ENCODE results near the gene HMHB1. TPM values are rescaled to one million over a fixed set of nuclear protein-coding genes. Genes with fewer than 3 reads are reported as not detected.

HMHB1 gene
- total and polyA plus RNA-seq, 2 experiments from 2014 or later, result not detected

DNA sequence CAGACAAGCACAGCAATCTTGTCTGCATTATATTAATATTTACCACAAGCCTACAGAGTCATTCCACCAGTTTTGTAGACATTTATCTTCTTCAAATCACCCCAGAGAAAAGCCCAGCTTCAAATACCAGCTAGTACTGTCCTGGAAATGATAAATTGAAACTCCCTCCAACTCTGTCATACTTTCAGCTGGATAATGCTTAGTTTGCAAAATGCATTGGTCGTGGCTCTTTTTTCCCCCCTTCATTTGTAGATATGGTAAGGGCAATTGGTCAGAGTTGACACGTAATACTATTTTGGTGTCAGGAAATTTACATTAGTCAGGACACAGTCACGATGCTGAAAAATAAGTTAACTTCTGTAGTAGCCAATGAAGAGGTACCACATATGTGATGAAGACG lies 21.2 kb downstream of the HMHB1 start:
- H3K9me2 ChIP-seq (ENCODE audit: insufficient read depth), result no peaks in the 10 kb centered on the region
- no peaks in the 10 kb centered on the region for H4K20me1 ChIP-seq (ENCODE audit: insufficient read depth)
- H3K4me3 ChIP-seq, result no peak overlapping the region
- no peaks in the 10 kb centered on the region for H3K79me2 ChIP-seq (ENCODE audit: insufficient read depth)
- no peak overlapping the region for H2AFZ ChIP-seq
- H3F3A ChIP-seq (ENCODE audit: insufficient read depth), result peaks cover 8% of the 10 kb centered on the region
- H3K4me1 ChIP-seq (ENCODE audit: insufficient read depth), result peaks cover 16% of the 10 kb centered on the region
- DNase-seq, result no peak
- no peak overlapping the region for H3K4me2 ChIP-seq (ENCODE audit: unreplicated experiment)
- H3K9me3 ChIP-seq (ENCODE audit: low read depth), result no peaks in the 10 kb centered on the region
- in situ Hi-C loops (cut with MboI), result no loop called here
- H3K36me3 ChIP-seq (ENCODE audit: low read depth), result no peaks in the 10 kb centered on the region
- TF ChIP-seq EZH2phosphoT487 (IDR thresholded peaks at IDR 0.05; ENCODE audit: insufficient read depth, low read depth), result no peak
- TF ChIP-seq EZH2 (IDR thresholded peaks at IDR 0.05; ENCODE audit: insufficient read depth, poor library complexity, severe bottlenecking), result no peak
- WGBS, 2 experiments (ENCODE audit: low coverage in 1 of 2, low lambda C conversion rate in 2 of 2, missing lambda C conversion rate in 2 of 2), result 93 to 96% methylated on average over 4 of the region's 4 CpGs
- no peaks in the 10 kb centered on the region for H3K27me3 ChIP-seq (replicated peaks; ENCODE audit: insufficient read depth)
- H3K27ac ChIP-seq, result no peak overlapping the region
- no peak overlapping the region for H3K9ac ChIP-seq

DNA sequence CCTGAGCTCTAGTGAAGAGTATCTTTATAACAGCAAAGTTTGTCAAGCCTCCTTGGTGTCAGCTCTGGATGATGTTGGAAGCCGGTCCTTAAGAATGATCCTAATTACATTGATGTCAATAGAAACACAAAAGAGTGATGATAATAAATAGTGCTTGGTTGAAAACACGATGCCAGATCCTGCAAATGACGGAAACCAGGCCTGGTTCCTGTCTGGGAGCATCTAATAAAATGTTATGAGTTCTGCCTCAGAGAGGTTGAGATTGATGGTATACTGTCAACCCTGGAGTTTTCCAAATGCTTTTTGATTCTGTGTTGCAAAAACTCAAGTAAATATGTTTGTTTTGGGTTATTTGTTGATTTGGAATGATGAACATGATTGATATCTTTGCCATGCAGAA lies 23.3 kb downstream of the HMHB1 start:
- Histone ChIP-seq H3K9ac (no peak overlapping the region), H3K4me2 (ENCODE audit: unreplicated experiment) (no peak overlapping the region), H3K4me3 (no peak overlapping the region), H3K9me3 (ENCODE audit: low read depth) (no peaks in the 10 kb centered on the region), H3F3A (ENCODE audit: insufficient read depth) (peaks cover 8% of the 10 kb centered on the region), H3K27me3 (replicated peaks; ENCODE audit: insufficient read depth) (no peaks in the 10 kb centered on the region), H3K9me2 (ENCODE audit: insufficient read depth) (no peaks in the 10 kb centered on the region), H3K27ac (no peak overlapping the region), H3K4me1 (ENCODE audit: insufficient read depth) (peaks cover 16% of the 10 kb centered on the region), H2AFZ (no peak overlapping the region), H3K36me3 (ENCODE audit: low read depth) (no peaks in the 10 kb centered on the region), H3K79me2 (ENCODE audit: insufficient read depth) (no peaks in the 10 kb centered on the region), H4K20me1 (ENCODE audit: insufficient read depth) (no peaks in the 10 kb centered on the region)
- WGBS, 2 experiments (ENCODE audit: low coverage in 1 of 2, low lambda C conversion rate in 2 of 2, missing lambda C conversion rate in 2 of 2), result 51 to 57% methylated on average over 3 of the region's 3 CpGs
- in situ Hi-C loops (cut with MboI), result no loop called here
- no peak for TF ChIP-seq EZH2phosphoT487 (IDR thresholded peaks at IDR 0.05; ENCODE audit: insufficient read depth, low read depth)
- TF ChIP-seq EZH2 (IDR thresholded peaks at IDR 0.05; ENCODE audit: insufficient read depth, poor library complexity, severe bottlenecking), result no peak
- no peak for DNase-seq

DNA sequence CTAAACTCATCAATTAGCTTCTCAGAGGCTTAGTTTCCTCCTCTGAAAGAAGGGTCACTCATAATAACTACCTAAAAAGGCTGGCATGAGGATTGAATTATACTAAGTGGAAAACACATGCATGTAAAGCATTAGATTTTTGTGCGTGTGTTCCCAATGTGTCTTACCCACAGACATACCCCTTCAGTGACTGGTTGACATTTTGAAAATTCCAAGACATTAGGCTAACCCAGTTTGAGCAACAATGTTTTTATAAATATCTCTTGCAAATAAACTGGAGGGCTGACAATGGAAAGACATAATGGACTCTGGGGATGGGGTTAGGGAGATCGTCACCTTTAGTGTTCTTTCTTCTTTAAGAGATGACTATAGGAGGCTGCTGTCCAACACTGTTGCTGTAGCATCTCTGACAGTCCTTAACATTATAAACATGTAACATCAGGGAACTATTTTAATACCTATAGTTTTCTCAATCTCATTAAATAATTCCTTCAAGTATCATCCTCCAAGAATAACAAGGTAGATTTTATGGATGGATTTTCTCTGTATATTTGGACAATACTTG lies 24.3 kb downstream of the HMHB1 start:
- Histone ChIP-seq H3K79me2 (ENCODE audit: insufficient read depth) (no peaks in the 10 kb centered on the region), H3K36me3 (ENCODE audit: low read depth) (no peaks in the 10 kb centered on the region), H3K9me2 (ENCODE audit: insufficient read depth) (no peaks in the 10 kb centered on the region), H3K9me3 (ENCODE audit: low read depth) (no peaks in the 10 kb centered on the region), H4K20me1 (ENCODE audit: insufficient read depth) (no peaks in the 10 kb centered on the region), H2AFZ (no peak overlapping the region), H3K4me1 (ENCODE audit: insufficient read depth) (peaks cover 16% of the 10 kb centered on the region), H3F3A (ENCODE audit: insufficient read depth) (peaks cover 8% of the 10 kb centered on the region), H3K9ac (no peak overlapping the region), H3K27ac (no peak overlapping the region), H3K4me2 (ENCODE audit: unreplicated experiment) (no peak overlapping the region), H3K4me3 (no peak overlapping the region), H3K27me3 (replicated peaks; ENCODE audit: insufficient read depth) (no peaks in the 10 kb centered on the region)
- no peak for TF ChIP-seq EZH2phosphoT487 (IDR thresholded peaks at IDR 0.05; ENCODE audit: insufficient read depth, low read depth)
- in situ Hi-C loops (cut with MboI), result no loop called here
- 72 to 76% methylated on average over 2 of the region's 2 CpGs for WGBS, 2 experiments (ENCODE audit: low coverage in 1 of 2, low lambda C conversion rate in 2 of 2, missing lambda C conversion rate in 2 of 2)
- DNase-seq, result peak; percentile 20

DNA sequence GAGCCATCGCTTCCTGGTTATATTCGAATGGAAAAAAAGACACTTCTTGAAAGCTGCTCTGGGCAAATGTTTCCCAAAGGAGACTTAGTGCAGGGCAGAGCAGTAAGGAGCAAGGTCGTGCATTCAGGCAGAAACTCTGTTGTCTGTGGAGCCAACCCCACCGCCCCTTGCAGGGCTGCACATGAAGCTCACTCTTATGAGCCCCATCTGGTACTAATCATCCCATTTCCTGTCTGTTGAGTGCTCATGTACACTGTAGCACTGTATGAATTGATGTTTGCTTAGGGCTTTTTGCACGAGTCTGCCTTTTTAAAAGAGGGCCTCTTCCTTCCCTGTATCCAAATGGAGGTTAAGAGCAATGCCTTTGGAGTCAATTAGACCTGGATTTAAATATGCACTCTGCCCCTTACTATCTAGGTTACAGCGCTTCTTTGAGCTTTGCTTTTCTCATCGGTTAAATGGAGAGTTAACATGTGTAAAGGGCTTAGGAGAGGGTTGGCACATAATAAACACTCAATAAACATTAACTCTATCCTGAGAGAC lies 25.4 kb downstream of the HMHB1 start:
- Histone ChIP-seq H4K20me1 (ENCODE audit: insufficient read depth) (no peaks in the 10 kb centered on the region), H3K36me3 (ENCODE audit: low read depth) (no peaks in the 10 kb centered on the region), H3K79me2 (ENCODE audit: insufficient read depth) (no peaks in the 10 kb centered on the region), H3K9me3 (ENCODE audit: low read depth) (no peaks in the 10 kb centered on the region), H3K4me1 (ENCODE audit: insufficient read depth) (peaks cover 16% of the 10 kb centered on the region), H3K4me3 (peak overlapping the region; percentile 3; the same call in 1 of the 2 replicates), H3K27ac (no peak overlapping the region), H3K9ac (no peak overlapping the region), H3K4me2 (ENCODE audit: unreplicated experiment) (peak overlapping the region; percentile 55), H2AFZ (peak overlapping the region; percentile 65), H3K27me3 (replicated peaks; ENCODE audit: insufficient read depth) (no peaks in the 10 kb centered on the region), H3F3A (ENCODE audit: insufficient read depth) (peaks cover 8% of the 10 kb centered on the region), H3K9me2 (ENCODE audit: insufficient read depth) (no peaks in the 10 kb centered on the region)
- peak; percentile 65 for DNase-seq
- 25% methylated on average over 7 of the region's 7 CpGs for WGBS, 2 experiments (ENCODE audit: low coverage in 1 of 2, low lambda C conversion rate in 2 of 2, missing lambda C conversion rate in 2 of 2)
- TF ChIP-seq EZH2 (IDR thresholded peaks at IDR 0.05; ENCODE audit: insufficient read depth, poor library complexity, severe bottlenecking) (no peak), EZH2phosphoT487 (IDR thresholded peaks at IDR 0.05; ENCODE audit: insufficient read depth, low read depth) (no peak)
- in situ Hi-C loops (cut with MboI), result no loop called here

DNA sequence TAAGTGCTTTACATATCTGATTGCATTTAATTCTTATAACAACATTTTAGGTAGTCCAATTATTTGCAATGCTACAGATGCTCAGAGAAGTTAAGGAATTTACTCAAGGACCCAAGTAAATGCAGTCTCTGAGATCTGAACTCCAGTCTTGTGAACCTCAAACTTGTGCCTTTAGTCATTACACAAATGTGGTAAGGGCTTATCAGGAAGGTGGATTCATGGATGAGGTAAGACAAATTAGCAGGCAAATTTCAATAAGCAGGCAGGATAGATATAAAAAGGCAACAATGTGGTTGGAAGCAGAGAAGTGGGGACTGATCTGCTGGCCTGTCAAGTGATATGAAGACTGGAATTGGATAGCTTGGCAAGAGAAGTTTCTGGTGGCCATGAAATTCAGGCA lies 29.5 kb downstream of the HMHB1 start:
- Histone ChIP-seq H3K4me1 (ENCODE audit: insufficient read depth) (peaks cover 23% of the 10 kb centered on the region), H3K9me2 (ENCODE audit: insufficient read depth) (no peaks in the 10 kb centered on the region), H3K27ac (no peak overlapping the region), H3K27me3 (replicated peaks; ENCODE audit: insufficient read depth) (no peaks in the 10 kb centered on the region), H3K4me2 (ENCODE audit: unreplicated experiment) (no peak overlapping the region), H3K36me3 (ENCODE audit: low read depth) (no peaks in the 10 kb centered on the region), H3K9me3 (ENCODE audit: low read depth) (no peaks in the 10 kb centered on the region), H4K20me1 (ENCODE audit: insufficient read depth) (no peaks in the 10 kb centered on the region), H2AFZ (no peak overlapping the region), H3K4me3 (no peak overlapping the region), H3K9ac (no peak overlapping the region), H3F3A (ENCODE audit: insufficient read depth) (peaks cover 8% of the 10 kb centered on the region), H3K79me2 (ENCODE audit: insufficient read depth) (no peaks in the 10 kb centered on the region)
- no peak for DNase-seq
- in situ Hi-C loops (cut with MboI), result no loop called here
- no peak for TF ChIP-seq EZH2phosphoT487 (IDR thresholded peaks at IDR 0.05; ENCODE audit: insufficient read depth, low read depth)
- TF ChIP-seq EZH2 (IDR thresholded peaks at IDR 0.05; ENCODE audit: insufficient read depth, poor library complexity, severe bottlenecking), result no peak
